Body of pancreas (tissue), 4 donors: ENCODE results near the gene MT1E. TPM values are rescaled to one million over a fixed set of nuclear protein-coding genes. Genes with fewer than 3 reads are reported as not detected.

Source experiments
- ATAC-seq: fragments of 150-250 bp; one replicate; pipeline ENCODE4 v1.9.1; 2016
- DNase-seq, 4 donors: peaks; one replicate each; pipeline ENCODE4 v3.0.0-alpha.2; 2019
- H3K27ac ChIP-seq, 4 donors: fragments of 200-600 bp; sonication (generic); 1 replicate in 3 of 4; 2 replicates in 1 of 4; pipeline versions ENCODE4 v1.5.1 to v1.6.1; 2016 to 2019; ENCODE audit warnings: mild to moderate bottlenecking in 1 of 4, mixed read lengths in 1 of 4, moderate library complexity in 1 of 4
- H3K27me3 ChIP-seq, 2 donors: fragments of 200-600 bp; sonication (generic); one replicate each; pipeline ENCODE4 v1.6.0; 2016; ENCODE audit warnings: mild to moderate bottlenecking in 1 of 2
- H3K36me3 ChIP-seq, 2 donors: fragments of 200-600 bp; sonication (generic); replicated peaks in 1 of 2; 2 replicates each; pipeline ENCODE4 v1.5.1; 2016; ENCODE audit warnings: low read depth in 2 of 2; ENCODE audit not compliant: insufficient read depth in 1 of 2
- H3K4me1 ChIP-seq: fragments of 200-600 bp; sonication (generic); one replicate; pipeline ENCODE4 v1.6.0; 2016
- H3K4me3 ChIP-seq, 2 donors: fragments of 200-600 bp; sonication (generic); 1 replicate in 1 of 2; 2 replicates in 1 of 2; pipeline ENCODE4 v1.5.1; 2016 to 2019
- H3K9me3 ChIP-seq, 3 donors: fragments of 200-600 bp; sonication (generic); 1 replicate in 2 of 3; 2 replicates in 1 of 3; pipeline ENCODE4 v1.5.1; 2016
- POLR2A ChIP-seq, 3 donors: fragments of 450-650 bp; IDR thresholded peaks; one replicate each; pipeline ENCODE4 v1.6.1; 2016; ENCODE audit warnings: antibody characterized with exemption in 3 of 3, mild to moderate bottlenecking in 2 of 3
- WGBS, 2 donors: methylation state at CpG; one replicate each; pipeline ENCODE4 v1.1.5; 2017; 5-methylcytosine and 5-hydroxymethylcytosine counted together
- intact Hi-C: fragments of 100-400 bp; cut with DNase I; formaldehyde crosslinking; loops from one replicate; pipeline ENCODE4 v1.15.1; 2023
- total RNA-seq, 2 donors: library from RNA; depleted of rRNA; stranded (reverse); fragments of >200 nt; gene quantifications; one replicate each; pipeline ENCODE4 v1.1.0, GENCODE V29; 2016
- TF ChIP-seq, protein P1 (sequence below), 7 experiments: fragments of 450-650 bp in 4 of 7; fragments of 200-600 bp in 3 of 7; sonication (generic) in 3 of 7; IDR thresholded peaks; one replicate each; pipeline ENCODE4 v1.5.1; 2016 to 2019; ENCODE audit warnings: antibody characterized with exemption in 7 of 7

Gene MT1E
- total RNA-seq, 2 donors from 2014 or later: 99.9 to 679 TPM

DNA sequence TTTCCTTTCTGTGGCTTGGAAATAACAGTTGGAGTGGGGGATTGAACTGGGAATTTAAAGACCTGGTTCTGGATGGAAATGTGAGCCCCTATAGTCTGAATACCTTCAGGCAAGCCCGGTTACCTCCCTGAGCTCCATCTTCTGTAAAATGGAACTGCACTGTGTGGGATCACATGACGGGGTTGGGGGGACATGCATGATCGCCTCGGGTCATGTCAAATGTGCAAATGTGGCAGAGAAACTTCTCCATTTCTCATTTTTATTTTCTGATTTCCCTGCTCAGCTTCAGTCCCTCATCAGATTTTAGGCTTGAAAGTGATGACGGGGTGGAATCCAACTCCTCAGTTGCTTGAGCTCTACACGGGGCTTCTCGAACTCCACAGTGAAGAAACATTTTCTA is 27.6 kb downstream of the MT1E start:
- Histone ChIP-seq H3K4me3 (no peak overlapping the region), H3K27ac (no peak overlapping the region), H3K36me3 (no peaks in the 10 kb centered on the region), H3K9me3 (no peaks in the 10 kb centered on the region), H3K4me1 (peaks cover 6% of the 10 kb centered on the region), H3K27me3 (no peaks in the 10 kb centered on the region)
- TF ChIP-seq POLR2A (IDR thresholded peaks at IDR 0.05): no peak
- 74 to 86% methylated on average over 7 of the region's 7 CpGs for WGBS, 2 donors
- intact Hi-C loops: no loop called here
- no peak for ATAC-seq
- no peak for DNase-seq

DNA sequence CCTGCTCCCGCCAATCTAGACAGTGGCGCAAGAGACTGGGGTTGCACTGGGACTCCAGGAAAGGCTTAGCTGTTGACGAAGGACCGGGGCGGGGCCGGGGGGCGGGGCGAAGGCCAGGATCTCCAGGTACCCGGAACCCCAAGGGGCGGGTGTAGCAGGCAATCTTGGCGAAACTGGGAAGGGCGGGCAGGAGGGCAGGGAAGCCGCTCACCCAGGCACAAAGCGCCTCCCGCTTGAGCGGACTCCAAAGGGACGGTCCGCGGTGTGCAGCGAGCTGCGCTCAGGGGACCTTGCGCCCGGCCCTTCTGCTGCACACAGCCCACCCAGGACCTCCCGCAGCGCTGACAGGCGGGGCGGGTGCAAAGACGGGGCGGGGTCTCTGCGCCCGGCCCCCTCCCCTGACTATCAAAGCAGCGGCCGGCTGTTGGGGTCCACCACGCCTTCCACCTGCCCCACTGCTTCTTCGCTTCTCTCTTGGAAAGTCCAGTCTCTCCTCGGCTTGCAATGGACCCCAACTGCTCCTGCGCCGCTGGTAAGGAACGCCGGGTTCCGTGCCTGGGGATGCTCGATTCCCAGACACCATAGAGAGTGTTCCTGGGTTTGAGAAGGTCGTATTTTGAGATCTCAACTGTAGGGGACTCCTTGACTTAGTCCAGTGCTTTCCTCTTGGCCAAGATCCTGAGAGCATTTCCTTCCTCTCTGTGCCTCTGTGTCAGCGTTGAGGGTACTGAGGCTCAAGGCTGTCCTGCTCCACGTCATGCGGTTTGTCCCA is 32.2 kb downstream of the MT1E start, which contains the start of gene MT1F:
Gene MT1F, plus strand, starts transcription at position 405 of the 772 bp plus-strand sequence. Its CDS starts 100 bp downstream, at position 505.
- H3K4me3 ChIP-seq: peak within 1 kb of the TSS; percentile 20 to 61
- peak; percentile 97 to 99 (median 98) for DNase-seq
- no peaks in the 10 kb centered on the region for H3K27me3 ChIP-seq
- WGBS, 2 donors: 0 to 1% methylated on average over 16 to 45 of the region's 46 CpGs
- TF ChIP-seq, protein P1, sequence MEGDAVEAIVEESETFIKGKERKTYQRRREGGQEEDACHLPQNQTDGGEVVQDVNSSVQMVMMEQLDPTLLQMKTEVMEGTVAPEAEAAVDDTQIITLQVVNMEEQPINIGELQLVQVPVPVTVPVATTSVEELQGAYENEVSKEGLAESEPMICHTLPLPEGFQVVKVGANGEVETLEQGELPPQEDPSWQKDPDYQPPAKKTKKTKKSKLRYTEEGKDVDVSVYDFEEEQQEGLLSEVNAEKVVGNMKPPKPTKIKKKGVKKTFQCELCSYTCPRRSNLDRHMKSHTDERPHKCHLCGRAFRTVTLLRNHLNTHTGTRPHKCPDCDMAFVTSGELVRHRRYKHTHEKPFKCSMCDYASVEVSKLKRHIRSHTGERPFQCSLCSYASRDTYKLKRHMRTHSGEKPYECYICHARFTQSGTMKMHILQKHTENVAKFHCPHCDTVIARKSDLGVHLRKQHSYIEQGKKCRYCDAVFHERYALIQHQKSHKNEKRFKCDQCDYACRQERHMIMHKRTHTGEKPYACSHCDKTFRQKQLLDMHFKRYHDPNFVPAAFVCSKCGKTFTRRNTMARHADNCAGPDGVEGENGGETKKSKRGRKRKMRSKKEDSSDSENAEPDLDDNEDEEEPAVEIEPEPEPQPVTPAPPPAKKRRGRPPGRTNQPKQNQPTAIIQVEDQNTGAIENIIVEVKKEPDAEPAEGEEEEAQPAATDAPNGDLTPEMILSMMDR (IDR thresholded peaks at IDR 0.05): peak in 2 of 7 experiments; percentile 33 to 37
- peak; percentile 76 to 85 (median 83) for TF ChIP-seq POLR2A (IDR thresholded peaks at IDR 0.05)
- H3K4me1 ChIP-seq: peaks cover 21% of the 10 kb centered on the region
- H3K27ac ChIP-seq: peak within 1 kb of the TSS; percentile 92 to 97 (median 96)
- H3K36me3 ChIP-seq: no peaks in the 10 kb centered on the region
- intact Hi-C loops: no loop called here
- no peaks in the 10 kb centered on the region for H3K9me3 ChIP-seq
- peak; percentile 96 for ATAC-seq

DNA sequence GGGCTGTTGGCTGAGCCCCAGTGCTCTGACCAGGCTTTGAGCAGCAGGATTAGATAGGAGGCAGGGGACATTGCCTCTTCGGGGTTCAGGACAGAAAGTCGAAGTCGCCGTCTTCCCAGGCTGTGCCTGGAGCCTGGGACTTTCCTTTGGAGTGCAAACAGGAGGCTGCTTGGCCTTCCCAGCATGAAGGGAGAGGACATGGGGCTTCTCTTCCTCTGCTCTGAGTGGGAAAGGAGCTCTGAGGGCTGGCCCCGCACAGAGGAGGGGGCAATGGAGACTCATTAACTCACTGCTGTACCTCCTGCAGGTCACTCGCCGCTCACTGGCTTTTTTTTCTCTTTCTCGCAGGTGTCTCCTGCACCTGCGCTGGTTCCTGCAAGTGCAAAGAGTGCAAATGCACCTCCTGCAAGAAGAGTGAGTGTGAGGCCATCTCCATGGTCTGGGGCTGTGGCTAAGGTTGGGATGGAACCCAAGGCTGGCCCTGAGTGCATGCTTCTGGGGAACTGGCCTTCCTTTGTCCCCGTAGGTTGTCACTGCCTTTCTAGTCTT is 32.8 kb downstream of the MT1E start:
- Histone ChIP-seq H3K27me3 (no peaks in the 10 kb centered on the region), H3K27ac (peak overlapping the region; percentile 92 to 97 (median 96)), H3K4me3 (peak overlapping the region; percentile 20 to 61), H3K36me3 (no peaks in the 10 kb centered on the region), H3K9me3 (no peaks in the 10 kb centered on the region), H3K4me1 (peaks cover 21% of the 10 kb centered on the region)
- DNase-seq (peak in 2 of 4 donors; percentile 39 to 66), ATAC-seq (peak; percentile 6)
- TF ChIP-seq, protein P1 (IDR thresholded peaks at IDR 0.05): peak in 1 of 7 experiments; percentile 9
- no peak for TF ChIP-seq POLR2A (IDR thresholded peaks at IDR 0.05)
- WGBS, 2 donors: 9 to 10% methylated on average over 7 to 10 of the region's 10 CpGs
- intact Hi-C loops: no loop called here

DNA sequence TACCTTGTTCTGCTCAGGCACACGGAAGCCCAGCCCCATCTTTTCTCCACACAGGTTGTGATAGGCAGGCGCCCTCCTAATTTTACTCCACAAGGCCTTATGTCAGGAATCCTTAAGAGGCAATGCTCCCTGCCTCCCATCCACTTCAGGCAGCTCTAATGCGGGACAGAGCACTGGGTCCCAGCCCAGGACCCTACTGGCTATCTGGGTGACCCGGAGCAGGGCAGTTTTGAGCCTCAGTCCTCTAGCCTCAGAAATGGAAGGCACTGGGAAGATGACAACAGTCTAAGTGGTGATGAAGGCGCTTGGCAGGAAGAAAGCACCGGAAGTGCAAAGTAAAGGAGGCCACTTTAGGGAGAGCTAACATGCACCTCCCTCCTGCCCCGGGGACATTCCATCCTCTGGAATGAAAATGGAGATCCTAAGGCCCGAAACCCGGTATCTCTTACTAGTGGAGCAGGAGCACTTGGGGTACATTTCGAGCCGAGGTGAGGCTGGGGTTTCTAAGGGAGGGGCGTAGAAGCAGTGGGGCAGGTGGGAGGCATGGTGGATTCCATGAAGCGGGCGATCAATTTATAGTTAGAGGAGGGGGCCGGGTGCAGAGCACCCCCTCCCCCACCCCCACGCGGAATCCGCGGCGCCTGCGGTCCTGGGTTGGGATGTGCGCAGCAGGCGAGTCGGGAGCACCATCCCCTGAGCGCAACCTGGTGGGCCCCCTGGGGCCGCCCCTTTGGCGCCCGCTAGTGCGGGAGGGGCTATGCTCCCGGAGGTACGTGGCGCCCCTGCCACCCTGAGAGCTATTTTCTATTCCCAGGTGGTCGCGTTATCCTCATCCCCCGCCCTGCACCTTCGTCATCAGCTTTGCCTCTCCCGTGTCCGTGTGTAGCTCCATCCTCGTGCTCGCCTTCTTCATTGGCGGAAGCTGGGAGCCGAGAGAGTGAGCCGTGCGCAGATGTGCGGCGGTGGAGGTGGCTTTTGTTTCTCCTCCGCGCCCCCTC is 37.1 kb downstream of the MT1E start:
- Histone ChIP-seq H3K27me3 (no peaks in the 10 kb centered on the region), H3K36me3 (no peaks in the 10 kb centered on the region), H3K9me3 (no peaks in the 10 kb centered on the region), H3K4me3 (no peak overlapping the region), H3K27ac (no peak overlapping the region), H3K4me1 (peaks cover 31% of the 10 kb centered on the region)
- DNase-seq (no peak), ATAC-seq (no peak)
- WGBS, 2 donors: 49 to 66% methylated on average over 44 to 45 of the region's 48 CpGs
- TF ChIP-seq, protein P1 (IDR thresholded peaks at IDR 0.05): no peak
- TF ChIP-seq POLR2A (IDR thresholded peaks at IDR 0.05): no peak
- intact Hi-C loops: no loop called here
